ENCODE results near the gene AUTS2.

The AUTS2 gene

DNA sequence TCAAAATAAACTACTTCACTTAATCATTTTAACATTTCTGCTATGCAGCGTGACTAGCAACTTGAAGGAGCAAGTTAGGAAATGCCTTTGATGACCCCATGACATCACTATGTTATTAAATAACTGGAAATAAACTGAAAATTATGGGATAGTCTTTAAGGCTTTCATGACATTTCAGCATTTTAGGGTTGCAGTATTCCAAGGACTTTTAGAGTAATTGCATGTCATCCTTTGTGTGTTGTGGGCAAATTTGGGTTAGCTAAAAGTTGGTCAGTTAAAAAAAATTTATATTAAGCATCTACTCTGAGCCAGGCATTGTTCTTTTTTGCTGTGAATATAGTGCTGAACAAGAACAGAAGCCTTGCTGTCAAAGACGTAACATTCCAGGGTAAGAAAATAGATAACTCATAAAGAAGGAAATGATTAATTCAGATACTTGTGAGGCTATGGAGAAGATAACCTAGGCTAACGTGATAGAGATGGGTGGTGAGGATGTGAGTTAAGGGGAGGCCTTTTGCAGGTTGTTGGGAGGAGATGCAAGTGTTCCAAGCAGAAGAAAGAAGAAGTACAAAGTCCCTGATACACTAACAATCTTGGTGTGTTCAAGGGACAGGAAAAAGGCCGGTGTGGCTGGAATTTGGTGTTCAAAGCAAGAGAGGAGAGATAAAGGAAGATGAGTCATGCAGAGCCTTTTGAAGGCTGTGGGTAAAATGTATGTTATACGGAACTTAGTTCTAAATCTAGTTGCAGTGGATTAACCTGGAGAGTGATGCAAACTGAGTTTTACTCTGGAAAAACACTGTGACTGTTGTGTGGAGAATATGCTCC, 610.2 kb downstream of the AUTS2 start:
- no peak for DNase-seq (ENCODE audit: extremely low spot score)
- TF ChIP-seq FOXM1 (IDR thresholded peaks at IDR 0.05; ENCODE audit: borderline replicate concordance) (no peak), SUZ12 (IDR thresholded peaks at IDR 0.05) (no peak), FOXK2 (IDR thresholded peaks at IDR 0.05) (no peak), ZNF384 (IDR thresholded peaks at IDR 0.05) (no peak), HDGF (IDR thresholded peaks at IDR 0.05; ENCODE audit: borderline replicate concordance) (no peak), ARNT (IDR thresholded peaks at IDR 0.05) (no peak), SP1 (IDR thresholded peaks at IDR 0.05) (no peak), CTBP1 (IDR thresholded peaks at IDR 0.05; ENCODE audit: borderline replicate concordance) (no peak), L3MBTL2 (conservative IDR thresholded peaks at IDR 0.05) (no peak), LEF1 (IDR thresholded peaks at IDR 0.05; ENCODE audit: borderline replicate concordance) (no peak), BHLHE40 (IDR thresholded peaks at IDR 0.05; ENCODE audit: borderline replicate concordance) (no peak), FOXA1 (IDR thresholded peaks at IDR 0.05) (no peak), ELF4 (IDR thresholded peaks at IDR 0.05) (no peak), NFRKB (IDR thresholded peaks at IDR 0.05) (no peak), TARDBP (IDR thresholded peaks at IDR 0.05) (no peak)
- TF ChIP-seq, protein P1, sequence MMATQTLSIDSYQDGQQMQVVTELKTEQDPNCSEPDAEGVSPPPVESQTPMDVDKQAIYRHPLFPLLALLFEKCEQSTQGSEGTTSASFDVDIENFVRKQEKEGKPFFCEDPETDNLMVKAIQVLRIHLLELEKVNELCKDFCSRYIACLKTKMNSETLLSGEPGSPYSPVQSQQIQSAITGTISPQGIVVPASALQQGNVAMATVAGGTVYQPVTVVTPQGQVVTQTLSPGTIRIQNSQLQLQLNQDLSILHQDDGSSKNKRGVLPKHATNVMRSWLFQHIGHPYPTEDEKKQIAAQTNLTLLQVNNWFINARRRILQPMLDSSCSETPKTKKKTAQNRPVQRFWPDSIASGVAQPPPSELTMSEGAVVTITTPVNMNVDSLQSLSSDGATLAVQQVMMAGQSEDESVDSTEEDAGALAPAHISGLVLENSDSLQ (IDR thresholded peaks at IDR 0.05): no peak
- ChIA-PET CTCF (no interaction called here), POLR2A (no interaction called here)

DNA sequence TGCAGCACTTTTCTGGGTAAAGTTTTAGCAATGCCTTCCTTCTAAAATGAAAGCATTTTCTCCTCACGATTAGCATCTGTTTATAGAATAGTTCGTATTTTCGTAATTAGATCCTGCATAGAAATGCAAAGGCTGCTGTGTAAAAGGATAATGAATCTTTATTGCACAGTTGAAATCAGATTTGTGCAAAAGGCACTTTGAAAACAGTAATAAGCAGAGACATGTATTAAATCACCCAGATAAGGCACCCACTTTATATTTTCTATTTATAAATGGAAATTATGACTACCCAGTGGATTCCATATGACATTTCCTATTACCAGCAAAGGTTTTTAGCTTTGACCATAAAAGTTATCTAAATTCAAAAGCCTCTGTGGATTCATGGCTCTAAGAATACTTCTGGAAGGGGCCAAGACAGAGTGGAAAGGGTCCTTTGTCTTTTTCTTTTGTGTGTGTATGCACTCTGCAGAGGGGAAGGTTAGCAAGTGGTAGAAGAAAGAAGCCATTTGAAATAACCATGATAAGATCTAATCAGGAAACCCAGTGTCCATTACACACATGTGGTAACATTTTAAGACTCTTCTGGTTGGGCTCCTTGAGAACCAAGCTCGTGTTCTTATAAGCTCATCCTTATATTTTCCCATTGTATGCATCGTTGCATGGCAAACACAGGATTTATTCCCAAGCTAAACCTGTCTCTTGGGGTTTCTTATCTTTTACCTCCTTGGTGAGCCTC, 612.1 kb downstream of the AUTS2 start:
- POLR2A ChIA-PET: no interaction called here
- DNase-seq (ENCODE audit: extremely low spot score): no peak
- CTCF ChIA-PET: no interaction called here
- TF ChIP-seq BHLHE40 (IDR thresholded peaks at IDR 0.05; ENCODE audit: borderline replicate concordance): no peak
- no peak for TF ChIP-seq ARNT (IDR thresholded peaks at IDR 0.05)
- TF ChIP-seq FOXM1 (IDR thresholded peaks at IDR 0.05; ENCODE audit: borderline replicate concordance): no peak
- no peak for TF ChIP-seq HDGF (IDR thresholded peaks at IDR 0.05; ENCODE audit: borderline replicate concordance)
- no peak for TF ChIP-seq LEF1 (IDR thresholded peaks at IDR 0.05; ENCODE audit: borderline replicate concordance)
- no peak for TF ChIP-seq CTBP1 (IDR thresholded peaks at IDR 0.05; ENCODE audit: borderline replicate concordance)
- no peak for TF ChIP-seq FOXK2 (IDR thresholded peaks at IDR 0.05)
- TF ChIP-seq ELF4 (IDR thresholded peaks at IDR 0.05): no peak
- TF ChIP-seq, protein P1 (IDR thresholded peaks at IDR 0.05): no peak
- TF ChIP-seq NFRKB (IDR thresholded peaks at IDR 0.05): no peak
- TF ChIP-seq L3MBTL2 (conservative IDR thresholded peaks at IDR 0.05): no peak
- no peak for TF ChIP-seq TARDBP (IDR thresholded peaks at IDR 0.05)

DNA sequence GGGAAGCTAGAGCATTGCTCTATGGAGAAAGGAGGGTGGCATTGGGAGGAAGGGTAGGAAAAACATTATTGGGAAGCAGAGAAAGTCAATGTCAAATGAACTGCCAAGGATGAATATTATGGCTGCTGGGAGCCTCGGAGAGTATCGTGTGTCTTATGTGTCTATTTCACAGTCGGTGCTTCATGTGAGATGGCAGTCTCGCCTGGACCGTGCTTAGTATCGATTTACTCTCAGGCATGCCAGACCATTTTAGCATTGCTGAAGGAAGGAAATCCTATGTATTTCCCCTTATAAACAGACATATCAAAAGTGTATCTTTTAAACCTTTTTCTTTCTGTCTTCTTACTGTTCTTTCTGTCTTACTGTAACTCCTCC, 612.6 kb downstream of the AUTS2 start:
- TF ChIP-seq FOXA1 (IDR thresholded peaks at IDR 0.05) (no peak), FOXM1 (IDR thresholded peaks at IDR 0.05; ENCODE audit: borderline replicate concordance) (no peak), CTBP1 (IDR thresholded peaks at IDR 0.05; ENCODE audit: borderline replicate concordance) (no peak), SUZ12 (IDR thresholded peaks at IDR 0.05) (no peak), ARNT (IDR thresholded peaks at IDR 0.05) (no peak), BHLHE40 (IDR thresholded peaks at IDR 0.05; ENCODE audit: borderline replicate concordance) (no peak)
- peak; percentile 14 for DNase-seq (ENCODE audit: extremely low spot score)
- ChIA-PET POLR2A (no interaction called here), CTCF (no interaction called here)

DNA sequence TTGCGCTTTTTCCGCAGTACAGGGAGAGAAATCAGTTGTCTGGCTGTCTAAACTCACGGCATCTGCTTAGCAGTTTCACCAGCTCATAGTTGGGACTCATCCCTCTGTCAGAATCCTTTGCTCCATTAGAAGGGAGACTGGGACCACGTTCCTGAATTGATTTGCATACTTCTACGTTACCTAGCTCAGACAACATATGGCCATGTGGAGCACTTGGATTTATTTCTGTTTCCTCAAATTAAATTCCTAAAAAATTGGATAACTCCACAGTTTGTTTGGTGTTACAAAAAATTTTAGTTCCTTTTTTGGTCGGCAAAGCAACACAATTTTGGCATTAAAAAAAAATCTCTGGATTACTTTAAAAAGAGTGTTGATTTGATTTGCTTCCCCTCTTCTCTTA, 614.0 kb downstream of the AUTS2 start:
- TF ChIP-seq FOXM1 (IDR thresholded peaks at IDR 0.05; ENCODE audit: borderline replicate concordance): no peak
- TF ChIP-seq L3MBTL2 (conservative IDR thresholded peaks at IDR 0.05): no peak
- TF ChIP-seq SUZ12 (IDR thresholded peaks at IDR 0.05): no peak
- no peak for TF ChIP-seq LEF1 (IDR thresholded peaks at IDR 0.05; ENCODE audit: borderline replicate concordance)
- TF ChIP-seq ZNF384 (IDR thresholded peaks at IDR 0.05): no peak
- no peak for TF ChIP-seq SP1 (IDR thresholded peaks at IDR 0.05)
- TF ChIP-seq TARDBP (IDR thresholded peaks at IDR 0.05): no peak
- TF ChIP-seq BHLHE40 (IDR thresholded peaks at IDR 0.05; ENCODE audit: borderline replicate concordance): no peak
- TF ChIP-seq CTBP1 (IDR thresholded peaks at IDR 0.05; ENCODE audit: borderline replicate concordance): no peak
- TF ChIP-seq FOXK2 (IDR thresholded peaks at IDR 0.05): no peak
- TF ChIP-seq HDGF (IDR thresholded peaks at IDR 0.05; ENCODE audit: borderline replicate concordance): no peak
- TF ChIP-seq, protein P1 (IDR thresholded peaks at IDR 0.05): no peak
- TF ChIP-seq ELF4 (IDR thresholded peaks at IDR 0.05): no peak
- TF ChIP-seq ARNT (IDR thresholded peaks at IDR 0.05): no peak
- no peak for TF ChIP-seq NFRKB (IDR thresholded peaks at IDR 0.05)
- ChIA-PET POLR2A (no interaction called here), CTCF (no interaction called here)
- DNase-seq (ENCODE audit: extremely low spot score): no peak

DNA sequence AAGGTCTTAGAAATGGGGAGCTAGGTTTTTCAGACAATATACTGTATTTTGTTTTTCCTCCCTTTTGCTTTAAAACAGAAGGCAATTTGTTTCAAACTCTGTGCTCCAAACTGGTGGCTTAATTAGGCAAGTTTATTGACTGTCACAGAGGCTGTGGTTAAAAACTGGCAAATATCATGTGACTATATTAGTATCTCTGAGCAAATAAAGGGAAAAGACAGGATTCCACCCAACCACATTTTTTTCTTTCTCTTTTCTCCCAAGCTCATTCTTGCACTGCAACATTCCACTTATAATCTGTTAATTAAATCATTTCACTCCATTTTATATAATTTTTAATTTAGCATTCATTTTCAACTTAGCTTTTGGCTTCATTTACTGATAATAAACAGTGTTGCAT, 615.8 kb downstream of the AUTS2 start:
- DNase-seq (ENCODE audit: extremely low spot score): no peak
- TF ChIP-seq HDGF (IDR thresholded peaks at IDR 0.05; ENCODE audit: borderline replicate concordance) (no peak), LEF1 (IDR thresholded peaks at IDR 0.05; ENCODE audit: borderline replicate concordance) (no peak), TARDBP (IDR thresholded peaks at IDR 0.05) (no peak), BHLHE40 (IDR thresholded peaks at IDR 0.05; ENCODE audit: borderline replicate concordance) (no peak), FOXA1 (IDR thresholded peaks at IDR 0.05) (no peak), L3MBTL2 (conservative IDR thresholded peaks at IDR 0.05) (no peak), FOXM1 (IDR thresholded peaks at IDR 0.05; ENCODE audit: borderline replicate concordance) (no peak), NFRKB (IDR thresholded peaks at IDR 0.05) (no peak), SP1 (IDR thresholded peaks at IDR 0.05) (no peak), ELF4 (IDR thresholded peaks at IDR 0.05) (no peak)
- TF ChIP-seq, protein P1 (IDR thresholded peaks at IDR 0.05): no peak
- CTCF ChIA-PET: interaction anchor here (0.6 kb wide), 1 partner anchor 49 kb away, joined by 3 read pairs; no protein-coding TSS in a partner anchor
- POLR2A ChIA-PET: no interaction called here
